ENCODE measurements around the gene RPL31.

- TF ChIP-seq CTCF (IDR thresholded peaks at IDR 0.05; ENCODE audit: borderline replicate concordance, extremely low read depth, low read length, poor library complexity, severe bottlenecking) (no peak), EZH2 (IDR thresholded peaks at IDR 0.05; ENCODE audit: borderline replicate concordance, low read depth, low read length, severe bottlenecking) (no peak)
These were observed at the start of gene RPL31 for GRCh38 chr2:101001691-101002561.
